Activated CD4-positive, alpha-beta T cell treated with anti-CD3 and anti-CD28 coated beads for 24 hours (primary cell): ENCODE data around the gene FAM135A.
"Not testable (repeated sequence)": the region's sequence is repeated elsewhere in the genome, so short reads cannot be mapped to it uniquely, and the experiment has no call there.

Experiments
- DNase-seq, 2 donors: peaks; one replicate each; pipeline ENCODE4 v3.0.0-alpha.2; 2020; ENCODE audit warnings: low read depth in 2 of 2

The FAM135A gene

GRCh38 chr6:70459699-70460098 lies 46.4 kb downstream of the FAM135A start:
- not testable (repeated sequence) for DNase-seq

DNA sequence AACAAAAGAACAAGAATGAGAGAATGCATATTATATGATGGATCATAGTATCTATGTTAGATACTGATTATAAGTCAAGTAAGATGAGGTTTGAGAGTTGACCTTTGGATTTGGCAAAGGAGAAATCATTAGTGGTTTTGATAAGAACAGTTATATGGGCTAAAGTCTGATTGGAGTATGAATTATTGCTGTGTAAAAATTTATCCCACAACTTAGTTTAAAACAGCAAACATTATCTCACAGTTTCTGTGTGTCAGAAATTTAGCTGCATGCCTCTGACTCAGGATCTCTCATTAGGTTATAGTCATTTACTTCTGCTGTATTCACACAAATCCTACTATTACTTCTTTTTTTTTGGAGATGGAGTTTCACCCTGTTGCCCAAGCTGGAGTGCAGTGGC lies 56.7 kb downstream of the FAM135A start:
- DNase-seq: no peak

DNA sequence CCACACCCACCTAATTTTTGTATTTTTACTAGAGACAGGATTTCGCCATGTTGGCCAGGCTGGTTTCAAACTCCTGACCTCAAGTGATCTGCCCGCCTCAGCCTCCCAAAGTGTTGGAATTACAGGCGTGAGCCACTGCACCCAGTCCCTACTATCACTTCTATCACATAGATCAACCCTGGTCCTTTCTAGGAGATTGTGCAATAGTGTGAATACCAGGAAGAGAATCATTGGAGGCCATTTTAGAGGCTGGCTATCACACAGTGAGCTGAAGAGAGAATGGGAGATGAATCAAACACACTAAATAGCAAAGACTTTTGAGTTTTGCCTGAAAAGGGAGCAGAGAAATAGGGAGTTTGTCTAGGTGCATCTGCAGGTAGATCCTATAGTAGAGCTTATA lies 57.2 kb downstream of the FAM135A start:
- not testable (repeated sequence) for DNase-seq

DNA sequence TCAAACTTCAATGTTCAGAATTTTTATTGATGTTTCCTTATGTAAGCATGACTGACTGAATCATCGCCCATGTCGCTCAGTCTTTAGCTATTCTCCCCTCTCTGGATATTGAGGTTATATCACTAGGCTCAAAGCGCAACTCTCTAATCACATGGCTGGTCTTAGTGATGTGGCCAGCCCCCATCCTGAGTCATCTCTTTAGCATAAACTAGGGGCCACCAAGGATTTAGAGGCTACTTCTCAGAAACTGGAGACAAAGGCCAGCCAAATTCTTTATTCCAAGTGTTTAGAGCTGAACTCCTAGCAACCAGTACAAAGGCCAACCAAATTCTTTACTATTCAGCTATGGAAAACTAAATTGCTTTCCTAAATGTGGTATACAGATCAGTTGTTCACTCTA lies 61.4 kb downstream of the FAM135A start:
- DNase-seq: no peak

DNA sequence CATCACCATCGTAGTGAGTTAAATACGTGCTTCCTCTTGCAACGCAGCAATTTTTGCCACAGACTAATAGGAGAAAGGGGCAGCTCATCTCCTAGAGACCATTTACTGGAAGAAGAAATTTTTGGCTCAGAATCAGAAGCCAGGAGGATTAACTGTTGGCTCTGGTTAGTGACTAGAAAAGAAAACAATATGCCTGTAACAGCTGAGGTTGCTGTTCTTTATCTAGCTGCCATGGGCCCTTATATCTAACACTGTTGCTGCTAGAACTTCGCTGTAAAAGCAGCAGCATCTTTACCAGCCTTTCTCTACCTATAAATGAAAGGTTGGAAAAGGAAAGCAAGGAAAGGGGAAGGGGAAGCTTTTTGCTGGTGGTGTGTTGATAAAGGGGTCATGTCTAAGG lies 65.9 kb downstream of the FAM135A start:
- no peak for DNase-seq

DNA sequence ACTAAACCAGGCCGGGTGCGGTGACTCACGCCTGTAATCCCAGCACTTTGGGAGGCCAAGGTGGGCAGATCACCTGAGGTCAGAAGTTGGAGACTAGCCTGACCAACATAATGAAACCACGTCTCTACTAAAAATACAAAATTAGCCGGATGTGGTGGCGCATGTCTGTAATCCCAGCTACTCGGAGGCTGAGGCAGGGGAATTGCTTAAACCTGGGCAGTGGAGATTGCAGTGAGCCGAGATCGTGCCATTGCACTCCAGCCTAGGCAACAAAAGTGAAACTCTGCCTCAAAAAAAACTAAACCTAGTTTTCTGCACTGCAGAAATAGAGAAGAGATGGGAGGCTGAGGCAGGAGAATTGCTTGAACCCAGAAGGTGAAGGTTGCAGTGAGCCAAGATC lies 73.3 kb downstream of the FAM135A start:
- DNase-seq: not testable (repeated sequence)

GRCh38 chr6:70489364-70489763 lies 76.1 kb downstream of the FAM135A start:
- no peak for DNase-seq

GRCh38 chr6:70494833-70495232 lies 81.5 kb downstream of the FAM135A start:
- DNase-seq: no peak

DNA sequence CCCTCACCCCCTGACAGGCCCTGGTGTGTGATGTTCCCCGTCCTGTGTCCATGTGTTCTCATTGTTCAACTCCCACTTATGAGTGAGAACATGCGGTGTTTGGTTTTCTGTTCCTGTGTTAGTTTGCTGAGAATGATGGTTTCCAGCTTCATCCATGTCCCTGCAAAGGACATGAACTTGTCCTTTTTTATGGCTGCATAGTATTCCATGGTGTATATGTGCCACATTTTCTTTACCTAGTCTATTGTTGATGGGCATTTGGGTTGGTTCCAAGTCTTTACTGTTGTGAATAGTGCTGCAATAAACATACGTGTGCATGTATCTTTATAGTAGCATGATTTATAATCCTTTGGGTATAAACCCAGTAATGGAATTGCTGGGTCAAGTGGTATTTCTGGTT lies 82.5 kb downstream of the FAM135A start:
- not testable (repeated sequence) for DNase-seq

DNA sequence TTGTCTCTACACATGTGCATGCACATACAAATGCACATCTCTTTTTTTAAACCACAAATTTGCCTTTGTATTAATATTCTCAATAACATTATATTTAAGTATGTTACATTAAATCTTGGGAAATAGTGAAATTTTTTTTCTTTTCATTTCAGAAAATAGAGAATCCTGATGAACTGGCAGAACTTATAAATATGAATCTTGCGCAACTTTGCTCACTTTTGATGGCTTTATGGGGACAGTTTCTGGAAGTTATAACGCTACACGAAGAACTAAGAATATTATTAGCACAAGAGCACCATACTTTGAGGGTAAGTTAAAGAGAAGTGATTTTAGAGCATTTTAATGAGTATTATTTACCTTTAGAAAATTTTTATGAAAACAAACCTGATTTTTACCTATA lies 89.2 kb downstream of the FAM135A start:
- no peak for DNase-seq

- DNase-seq: no peak
Measured at GRCh38 chr6:70503813-70504465, 90.6 kb downstream of the FAM135A start.

DNA sequence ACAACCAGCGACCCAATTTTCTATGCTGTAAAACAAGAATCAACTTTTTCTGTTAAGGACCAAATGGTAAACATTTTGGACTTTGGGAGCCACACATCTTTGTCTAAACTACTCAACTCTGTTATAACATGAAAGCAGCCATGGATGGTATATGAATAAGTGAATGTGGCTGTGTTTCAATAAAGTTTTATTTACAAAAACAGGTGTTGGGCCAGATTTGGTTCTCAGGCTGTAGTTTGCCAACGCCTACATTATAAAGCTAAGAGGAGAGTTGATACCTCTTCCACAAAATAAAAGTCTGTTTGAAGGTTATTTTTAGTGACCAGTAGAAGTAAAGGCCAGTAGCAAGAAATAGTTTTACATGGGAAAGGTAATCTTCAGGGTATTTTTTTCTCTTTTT lies 93.0 kb downstream of the FAM135A start:
- no peak for DNase-seq

DNA sequence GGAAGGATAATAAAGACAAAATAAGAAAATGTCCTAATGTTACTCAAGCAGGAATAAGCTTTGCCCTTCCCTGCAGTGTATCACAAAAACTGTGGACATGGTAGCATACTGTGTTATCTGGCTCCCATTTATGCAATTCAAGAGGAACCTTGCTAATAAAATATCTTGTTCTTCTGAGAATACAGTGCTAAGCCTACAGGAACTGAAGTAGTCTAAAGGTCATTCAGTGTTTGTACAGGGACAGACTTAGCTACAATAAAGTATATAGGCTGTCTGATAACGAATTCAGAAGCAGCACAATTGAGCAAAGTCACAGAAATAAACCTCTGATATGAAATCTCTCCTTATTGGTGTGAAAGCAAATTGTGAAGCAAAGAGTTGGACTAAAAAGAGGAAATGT lies 93.9 kb downstream of the FAM135A start:
- no peak for DNase-seq

DNA sequence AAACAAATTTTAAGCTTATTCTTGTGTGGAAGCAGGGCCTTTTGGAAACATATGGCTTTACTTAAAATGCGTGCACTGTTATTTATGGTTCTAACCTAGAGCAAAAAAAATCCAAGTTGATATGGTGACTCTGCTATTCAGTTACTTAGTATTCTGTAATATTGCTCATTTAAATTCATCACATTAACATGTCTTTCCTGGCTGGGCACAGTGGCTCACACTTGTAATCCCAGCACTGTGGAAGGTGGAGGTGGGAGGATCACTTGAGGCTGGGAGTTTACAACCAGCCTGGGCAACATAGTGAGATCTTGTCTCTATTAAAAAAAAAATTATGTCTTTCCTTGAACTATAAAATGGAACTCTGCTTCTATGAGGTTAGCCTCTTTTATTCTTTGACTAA lies 95.6 kb downstream of the FAM135A start:
- no peak for DNase-seq

GRCh38 chr6:70510600-70510999 lies 97.3 kb downstream of the FAM135A start:
- DNase-seq: no peak

DNA sequence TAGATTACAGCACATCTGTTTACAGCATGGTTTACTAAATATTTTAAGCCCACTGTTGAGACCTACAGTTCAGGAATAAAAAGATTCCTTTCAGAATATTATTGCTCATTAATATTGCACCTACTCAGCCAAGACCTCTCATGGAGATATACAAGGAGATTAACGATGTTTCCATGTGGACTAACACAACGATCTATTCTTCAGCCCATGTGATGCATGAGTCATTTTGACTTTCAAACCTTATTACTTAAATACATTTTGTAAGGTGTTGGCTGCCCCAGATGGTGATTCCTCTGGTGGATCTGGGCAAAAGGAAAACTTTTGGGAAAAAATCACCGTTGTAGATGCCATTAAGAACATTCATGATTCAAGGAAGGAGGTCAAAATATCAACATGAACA lies 105.4 kb downstream of the FAM135A start:
- DNase-seq: no peak

- no peak for DNase-seq
Measured at GRCh38 chr6:70520575-70520974, 107.3 kb downstream of the FAM135A start.

GRCh38 chr6:70524721-70525286 lies 111.5 kb downstream of the FAM135A start:
- no peak for DNase-seq

GRCh38 chr6:70527071-70527737 lies 113.9 kb downstream of the FAM135A start:
- DNase-seq: no peak

DNA sequence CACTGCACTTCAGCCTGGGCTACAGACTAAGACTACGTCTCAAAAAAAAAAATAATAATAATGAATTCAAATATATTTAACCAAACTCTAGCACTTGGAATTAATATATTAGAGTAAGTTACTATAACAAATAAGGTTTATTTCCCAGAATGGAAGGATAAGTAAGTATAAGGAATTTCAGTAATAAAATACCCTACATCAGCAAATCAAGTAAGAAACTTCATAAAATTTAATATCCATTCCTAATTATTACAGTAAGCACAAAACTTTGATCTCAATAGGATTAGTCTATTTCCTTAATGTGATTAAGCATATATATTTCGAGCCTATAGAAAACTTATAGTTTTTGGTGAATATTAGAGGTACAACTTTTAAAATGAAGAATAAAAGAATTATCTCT lies 116.7 kb downstream of the FAM135A start:
- no peak for DNase-seq

GRCh38 chr6:70531133-70531532 lies 117.8 kb downstream of the FAM135A start:
- DNase-seq: no peak

- no peak for DNase-seq
Measured at GRCh38 chr6:70537266-70537665, 124.0 kb downstream of the FAM135A start.

- DNase-seq: no peak
Measured at GRCh38 chr6:70538376-70538775, 125.1 kb downstream of the FAM135A start.
